ENCODE data around the gene PHACTR1.

Gene PHACTR1

GRCh38 chr6:13212538-13212937 is 496.0 kb downstream of the PHACTR1 start:
- Histone ChIP-seq H3K27ac (no peak overlapping the region), H3K9me3 (no peaks in the 10 kb centered on the region), H3K27me3 (no peaks in the 10 kb centered on the region), H3K4me3 (ENCODE audit: low read depth in 1 of 2, low read length in 1 of 2) (no peak overlapping the region), H3K4me1 (ENCODE audit: control insufficient read depth in 1 of 2, insufficient read depth in 1 of 2, low read depth in 1 of 2, low read length in 1 of 2) (peaks cover 32 to 39% of the 10 kb centered on the region in 2 experiments), H3K36me3 (no peaks in the 10 kb centered on the region)
- TF ChIP-seq, protein P1, sequence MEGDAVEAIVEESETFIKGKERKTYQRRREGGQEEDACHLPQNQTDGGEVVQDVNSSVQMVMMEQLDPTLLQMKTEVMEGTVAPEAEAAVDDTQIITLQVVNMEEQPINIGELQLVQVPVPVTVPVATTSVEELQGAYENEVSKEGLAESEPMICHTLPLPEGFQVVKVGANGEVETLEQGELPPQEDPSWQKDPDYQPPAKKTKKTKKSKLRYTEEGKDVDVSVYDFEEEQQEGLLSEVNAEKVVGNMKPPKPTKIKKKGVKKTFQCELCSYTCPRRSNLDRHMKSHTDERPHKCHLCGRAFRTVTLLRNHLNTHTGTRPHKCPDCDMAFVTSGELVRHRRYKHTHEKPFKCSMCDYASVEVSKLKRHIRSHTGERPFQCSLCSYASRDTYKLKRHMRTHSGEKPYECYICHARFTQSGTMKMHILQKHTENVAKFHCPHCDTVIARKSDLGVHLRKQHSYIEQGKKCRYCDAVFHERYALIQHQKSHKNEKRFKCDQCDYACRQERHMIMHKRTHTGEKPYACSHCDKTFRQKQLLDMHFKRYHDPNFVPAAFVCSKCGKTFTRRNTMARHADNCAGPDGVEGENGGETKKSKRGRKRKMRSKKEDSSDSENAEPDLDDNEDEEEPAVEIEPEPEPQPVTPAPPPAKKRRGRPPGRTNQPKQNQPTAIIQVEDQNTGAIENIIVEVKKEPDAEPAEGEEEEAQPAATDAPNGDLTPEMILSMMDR (IDR thresholded peaks at IDR 0.05), result no peak

DNA sequence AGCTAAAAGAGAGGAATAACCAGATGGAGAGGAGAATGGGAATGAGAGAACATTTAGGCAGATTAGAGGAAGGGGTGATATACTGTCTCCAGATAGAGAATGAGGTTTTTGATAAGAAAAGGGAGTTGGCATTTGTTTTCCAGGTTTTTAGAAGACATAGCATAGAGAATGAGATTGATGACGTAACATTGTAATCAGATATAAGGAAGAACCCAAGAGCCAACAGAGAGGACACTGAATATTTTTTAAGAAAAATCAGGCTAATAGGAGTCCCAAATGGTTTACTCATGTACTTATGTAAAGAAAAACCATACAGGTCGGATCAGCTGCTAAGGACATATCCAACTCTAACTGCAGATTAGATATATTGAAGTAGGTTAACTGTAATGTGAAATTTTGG is 498.8 kb downstream of the PHACTR1 start:
- TF ChIP-seq, protein P1 (IDR thresholded peaks at IDR 0.05), result no peak
- peak overlapping the region; percentile 90 for H3K27ac ChIP-seq
- H3K9me3 ChIP-seq, result no peaks in the 10 kb centered on the region
- no peaks in the 10 kb centered on the region for H3K27me3 ChIP-seq
- peaks cover 36 to 40% of the 10 kb centered on the region in 2 experiments for H3K4me1 ChIP-seq (ENCODE audit: control insufficient read depth in 1 of 2, insufficient read depth in 1 of 2, low read depth in 1 of 2, low read length in 1 of 2)
- H3K4me3 ChIP-seq (ENCODE audit: low read depth in 1 of 2, low read length in 1 of 2), result no peak overlapping the region
- H3K36me3 ChIP-seq, result no peaks in the 10 kb centered on the region

DNA sequence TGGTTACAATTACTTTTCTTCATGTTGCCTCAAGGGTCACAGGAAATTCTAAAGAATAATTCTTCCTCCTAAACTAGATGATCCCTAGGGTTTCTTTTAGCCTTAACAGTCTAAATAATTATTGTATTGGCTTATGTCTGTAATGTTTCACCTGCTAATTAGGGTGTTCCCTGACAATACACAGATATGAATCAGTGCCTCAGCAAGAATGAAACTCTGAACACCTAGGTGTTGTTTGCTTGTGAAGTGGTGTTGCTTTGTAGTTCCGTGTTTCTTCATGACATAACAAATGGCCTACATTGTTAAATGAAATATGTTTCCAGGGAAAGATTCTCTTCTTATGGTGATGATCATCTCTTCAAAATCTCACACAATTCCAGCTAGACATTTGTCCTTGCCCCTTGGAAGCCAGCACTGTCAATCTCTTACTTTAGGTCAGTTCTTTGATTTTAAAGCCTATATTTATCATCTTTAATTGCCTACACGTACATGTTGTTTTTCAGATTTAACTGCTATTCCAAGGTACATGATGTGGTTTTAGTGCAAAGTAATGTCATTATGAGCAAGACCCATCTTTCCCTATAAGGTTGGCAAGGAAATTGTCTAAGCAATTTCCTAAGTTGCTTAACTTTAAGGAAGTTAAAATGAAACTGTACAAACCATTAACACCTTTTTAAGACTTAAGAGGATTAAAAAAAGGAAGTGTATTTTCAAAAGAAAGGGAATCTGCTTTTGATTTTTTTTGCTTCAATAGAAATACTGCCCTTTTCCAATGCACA is 499.9 kb downstream of the PHACTR1 start:
- TF ChIP-seq, protein P1 (IDR thresholded peaks at IDR 0.05), result no peak
- Histone ChIP-seq H3K4me3 (ENCODE audit: low read depth in 1 of 2, low read length in 1 of 2) (peak overlapping the region in 1 of 2 experiments; percentile 14), H3K4me1 (ENCODE audit: control insufficient read depth in 1 of 2, insufficient read depth in 1 of 2, low read depth in 1 of 2, low read length in 1 of 2) (peaks cover 36 to 40% of the 10 kb centered on the region in 2 experiments), H3K36me3 (no peaks in the 10 kb centered on the region), H3K27me3 (no peaks in the 10 kb centered on the region), H3K9me3 (no peaks in the 10 kb centered on the region), H3K27ac (peak overlapping the region; percentile 90)

DNA sequence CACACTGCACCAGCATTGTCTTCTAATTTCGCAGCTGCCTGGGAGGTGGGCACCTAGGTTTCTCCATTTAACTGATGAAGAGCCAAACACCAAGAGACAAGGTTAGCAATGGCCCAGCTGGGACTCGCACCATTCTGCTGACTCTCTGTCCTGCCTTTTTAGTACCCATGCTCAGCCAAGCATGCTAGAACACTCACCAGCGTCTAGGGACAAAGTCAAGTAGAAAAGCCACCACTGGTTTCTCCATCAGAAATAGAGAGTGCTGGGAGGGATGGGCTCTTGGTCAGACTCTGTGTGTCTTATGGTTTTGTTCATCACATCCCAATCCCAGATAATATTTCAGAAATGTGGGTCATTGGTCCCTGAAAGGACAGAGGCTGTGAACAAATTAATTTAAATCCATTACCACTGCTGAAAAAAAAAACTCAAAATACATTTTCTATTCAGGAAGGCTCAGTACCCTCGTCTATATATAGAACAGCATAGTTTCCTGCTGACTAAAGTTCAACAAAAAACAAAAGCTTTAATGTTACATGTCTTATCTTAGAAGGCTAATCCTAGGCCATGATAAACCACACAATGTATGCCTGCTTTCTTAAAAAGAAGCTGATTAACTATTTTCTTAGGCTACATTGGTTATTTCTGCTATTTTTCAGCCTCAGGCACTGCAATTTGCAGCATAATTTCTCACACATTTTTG is 500.8 kb downstream of the PHACTR1 start:
- H3K27me3 ChIP-seq, result no peaks in the 10 kb centered on the region
- peak overlapping the region; percentile 90 for H3K27ac ChIP-seq
- H3K4me1 ChIP-seq (ENCODE audit: control insufficient read depth in 1 of 2, insufficient read depth in 1 of 2, low read depth in 1 of 2, low read length in 1 of 2), result peaks cover 36 to 40% of the 10 kb centered on the region in 2 experiments
- TF ChIP-seq, protein P1 (IDR thresholded peaks at IDR 0.05), result no peak
- peak overlapping the region in 1 of 2 experiments; percentile 14 for H3K4me3 ChIP-seq (ENCODE audit: low read depth in 1 of 2, low read length in 1 of 2)
- no peaks in the 10 kb centered on the region for H3K36me3 ChIP-seq
- H3K9me3 ChIP-seq, result no peaks in the 10 kb centered on the region

DNA sequence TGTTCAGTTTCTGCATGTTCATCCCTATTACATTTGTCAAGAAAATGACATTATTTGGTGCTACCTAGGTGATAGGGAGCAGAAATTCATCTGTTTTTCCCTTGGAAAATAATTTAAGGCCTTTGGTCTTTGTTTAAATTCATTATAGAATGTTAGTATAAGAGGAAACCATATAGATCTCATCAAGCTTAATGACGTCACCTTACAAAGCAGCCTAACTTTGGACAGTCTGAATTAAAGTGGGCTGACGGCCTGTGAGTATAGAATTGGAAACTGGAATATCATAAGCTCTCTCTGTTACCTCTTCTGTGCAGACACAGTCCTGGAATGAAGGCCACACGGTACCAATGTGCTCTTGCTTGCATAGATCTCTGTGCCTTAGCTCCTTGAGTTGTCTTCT is 503.7 kb downstream of the PHACTR1 start:
- Histone ChIP-seq H3K4me3 (ENCODE audit: low read depth in 1 of 2, low read length in 1 of 2) (no peak overlapping the region), H3K9me3 (no peaks in the 10 kb centered on the region), H3K36me3 (no peaks in the 10 kb centered on the region), H3K27me3 (no peaks in the 10 kb centered on the region), H3K27ac (no peak overlapping the region), H3K4me1 (ENCODE audit: control insufficient read depth in 1 of 2, insufficient read depth in 1 of 2, low read depth in 1 of 2, low read length in 1 of 2) (peaks cover 33% of the 10 kb centered on the region in 2 experiments)
- TF ChIP-seq, protein P1 (IDR thresholded peaks at IDR 0.05), result no peak
